H9 (cell line): ENCODE measurements around the gene ZNF280C. TPM values are rescaled to one million over a fixed set of nuclear protein-coding genes. Genes with fewer than 3 reads are reported as not detected.

Experiments
- DNase-seq: peaks from one replicate; pipeline ENCODE4 v3.0.0-alpha.2; 2017
- H2AFZ ChIP-seq: one replicate; pipeline ENCODE4 v1.6.1; 2013; ENCODE audit warnings: mild to moderate bottlenecking, low read length, control low read depth, moderate library complexity
- H2AK5ac ChIP-seq: 2 replicates; pipeline ENCODE4 v1.6.1; 2013; ENCODE audit warnings: low read length, control low read depth, mixed read lengths; ENCODE audit not compliant: insufficient read length
- H2BK120ac ChIP-seq: one replicate; pipeline ENCODE4 v1.6.1; 2013; ENCODE audit warnings: low read depth, mild to moderate bottlenecking, low read length, control low read depth, inconsistent platforms; ENCODE audit not compliant: poor library complexity, severe bottlenecking
- H2BK12ac ChIP-seq: 2 replicates; pipeline ENCODE4 v1.6.1; 2013; ENCODE audit warnings: low read length, control low read depth, mixed read lengths, low read depth; ENCODE audit not compliant: insufficient read length
- H2BK15ac ChIP-seq: 2 replicates; pipeline ENCODE4 v1.6.1; 2013; ENCODE audit warnings: low read depth, low read length, control low read depth
- H2BK20ac ChIP-seq: one replicate; pipeline ENCODE4 v1.6.1; 2013; ENCODE audit warnings: low read depth, mild to moderate bottlenecking, low read length, control low read depth, inconsistent platforms; ENCODE audit not compliant: poor library complexity, severe bottlenecking
- H2BK5ac ChIP-seq: 2 replicates; pipeline ENCODE4 v1.6.1; 2013; ENCODE audit warnings: low read length, control low read depth, mixed read lengths; ENCODE audit not compliant: insufficient read length
- H3K14ac ChIP-seq: 2 replicates; pipeline ENCODE4 v1.6.1; 2013; ENCODE audit warnings: low read length, control low read depth; ENCODE audit not compliant: insufficient read depth
- H3K18ac ChIP-seq: 2 replicates; pipeline ENCODE4 v1.6.1; 2013; ENCODE audit warnings: low read depth, mild to moderate bottlenecking, mixed read lengths, low read length, control low read depth; ENCODE audit not compliant: insufficient read length
- H3K23ac ChIP-seq: 2 replicates; pipeline ENCODE4 v1.6.1; 2013; ENCODE audit warnings: low read length, control low read depth, mixed read lengths, low read depth; ENCODE audit not compliant: insufficient read length
- H3K23me2 ChIP-seq: 2 replicates; pipeline ENCODE4 v1.6.1; 2013; ENCODE audit warnings: low read depth, mild to moderate bottlenecking, mixed read lengths, low read length, control low read depth; ENCODE audit not compliant: insufficient read length, poor library complexity, severe bottlenecking
- H3K27ac ChIP-seq: 2 replicates; pipeline ENCODE4 v1.5.1; 2013; ENCODE audit warnings: low read length, control low read depth, mixed read lengths, low read depth; ENCODE audit not compliant: insufficient read length
- H3K27me3 ChIP-seq: 2 replicates; pipeline ENCODE4 v1.6.1; 2013; ENCODE audit warnings: low read length, control low read depth, inconsistent platforms; ENCODE audit not compliant: insufficient read depth
- H3K4ac ChIP-seq: 2 replicates; pipeline ENCODE4 v1.6.1; 2013; ENCODE audit warnings: low read depth, mild to moderate bottlenecking, control low read depth, inconsistent platforms, low read length, moderate library complexity
- H3K4me1 ChIP-seq: 2 replicates; pipeline ENCODE4 v1.6.1; 2013; ENCODE audit warnings: low read length, control low read depth, inconsistent platforms; ENCODE audit not compliant: insufficient read depth
- H3K4me2 ChIP-seq: 2 replicates; pipeline ENCODE4 v1.6.1; 2013; ENCODE audit warnings: low read length, control low read depth, mixed read lengths; ENCODE audit not compliant: insufficient read length, insufficient read depth
- H3K56ac ChIP-seq: 2 replicates; pipeline ENCODE4 v1.6.1; 2013; ENCODE audit warnings: low read depth, mild to moderate bottlenecking, mixed read lengths, low read length, control low read depth; ENCODE audit not compliant: insufficient read length
- H3K79me1 ChIP-seq: 2 replicates; pipeline ENCODE4 v1.6.1; 2013; ENCODE audit warnings: low read depth, mild to moderate bottlenecking, moderate library complexity, low read length, control low read depth, inconsistent platforms; ENCODE audit not compliant: insufficient read depth, poor library complexity, severe bottlenecking
- H3K79me2 ChIP-seq: 2 replicates; pipeline ENCODE4 v1.6.1; 2013; ENCODE audit warnings: low read length, control low read depth, inconsistent platforms; ENCODE audit not compliant: insufficient read depth
- H3K9ac ChIP-seq: 2 replicates; pipeline ENCODE4 v1.6.1; 2013; ENCODE audit warnings: low read length, control low read depth, mixed read lengths; ENCODE audit not compliant: insufficient read length; ENCODE audit errors: extremely low read depth
- H3K9me3 ChIP-seq: one replicate; pipeline ENCODE4 v1.6.1; 2013; ENCODE audit warnings: low read depth, low read length, inconsistent platforms; ENCODE audit not compliant: control insufficient read depth
- H3T11ph ChIP-seq: one replicate; pipeline ENCODE4 v1.6.1; 2013; ENCODE audit warnings: mild to moderate bottlenecking, low read length, control low read depth, inconsistent platforms
- H4K20me1 ChIP-seq: one replicate; pipeline ENCODE4 v1.6.1; 2013; ENCODE audit not compliant: control insufficient read depth, insufficient read length, insufficient read depth
- H4K5ac ChIP-seq: 2 replicates; pipeline ENCODE4 v1.6.1; 2013; ENCODE audit warnings: low read depth, mild to moderate bottlenecking, mixed read lengths, low read length, control low read depth; ENCODE audit not compliant: insufficient read length
- H4K8ac ChIP-seq: replicated peaks from 2 replicates; pipeline ENCODE4 v1.6.1; 2013; ENCODE audit warnings: low read length, control low read depth, mixed read lengths, low read depth; ENCODE audit not compliant: insufficient read length
- H4K91ac ChIP-seq: 2 replicates; pipeline ENCODE4 v1.6.1; 2013; ENCODE audit warnings: low read depth, mild to moderate bottlenecking, moderate library complexity, mixed read lengths, low read length, control low read depth; ENCODE audit not compliant: insufficient read length
- H3K27ac Mint-ChIP-seq, 3 experiments: 2 replicates in 2 of 3; 3 replicates in 1 of 3; pipeline ENCODE4 v1.8.0; 2020 to 2021; ENCODE audit warnings: mixed read lengths in 3 of 3, mild to moderate bottlenecking in 1 of 3, moderate library complexity in 1 of 3
- H3K27me3 Mint-ChIP-seq: 2 replicates; pipeline ENCODE4 v1.8.0; 2021; ENCODE audit warnings: low read depth, mild to moderate bottlenecking, moderate library complexity, mixed read lengths
- H3K36me3 Mint-ChIP-seq, 3 experiments: 2 replicates in 2 of 3; 3 replicates in 1 of 3; pipeline ENCODE4 v1.8.0; 2020 to 2021; ENCODE audit warnings: low read depth in 3 of 3, mixed read lengths in 3 of 3; ENCODE audit not compliant: insufficient read depth in 1 of 3
- H3K4me1 Mint-ChIP-seq, 2 experiments: 2 replicates each; pipeline ENCODE4 v1.8.0; 2020; ENCODE audit warnings: mixed read lengths in 2 of 2
- H3K4me3 Mint-ChIP-seq, 2 experiments: 2 replicates in 1 of 2; 3 replicates in 1 of 2; pipeline ENCODE4 v1.8.0; 2020 to 2021; ENCODE audit warnings: mild to moderate bottlenecking in 2 of 2, mixed read lengths in 2 of 2, moderate library complexity in 1 of 2
- H3K9me3 Mint-ChIP-seq, 2 experiments: 2 replicates in 1 of 2; 3 replicates in 1 of 2; pipeline ENCODE4 v1.8.0; 2020; ENCODE audit warnings: mild to moderate bottlenecking in 2 of 2, mixed read lengths in 2 of 2, moderate library complexity in 1 of 2
- CTCF ChIP-seq: fragments of 200-600 bp; sonication (generic); conservative IDR thresholded peaks from 3 replicates; pipeline ENCODE4 v1.8.0; 2021; ENCODE audit warnings: antibody characterized with exemption, mild to moderate bottlenecking
- WGBS: extraction: QIAGEN DNeasy Blood & Tissue Kit; methylation state at CpG from one replicate; pipeline ENCODE4 v1.1.7; 2013; ENCODE audit warnings: missing lambda C conversion rate, low lambda C conversion rate, mixed read lengths; ENCODE audit not compliant: insufficient read length; ENCODE audit errors: extremely low coverage; 5-methylcytosine and 5-hydroxymethylcytosine counted together
- total RNA-seq: library from RNA; stranded (reverse); gene quantifications from 2 replicates; pipeline ENCODE4 v1.2.1, GENCODE V29; 2021

Gene ZNF280C
- total RNA-seq, 1 experiment from 2014 or later, result 6.6 TPM

- H3K18ac ChIP-seq, result no peak overlapping the region
- Mint-ChIP-seq H3K36me3 (peaks cover 0 to 1% (median 1%) of the 10 kb centered on the region in 3 experiments; a peak in 3 of 7 replicates), H3K4me1 (peaks cover 9 to 11% of the 10 kb centered on the region in 2 experiments; a peak in 3 of 4 replicates), H3K9me3 (peaks cover 0 to 57% of the 10 kb centered on the region in 2 experiments; a peak in 4 of 5 replicates), H3K27ac (peak overlapping the region; percentile 32 to 97 (median 96)), H3K27me3 (no peaks in the 10 kb centered on the region), H3K4me3 (peak overlapping the region; percentile 92 to 93)
- no peak for TF ChIP-seq CTCF
- no peaks in the 10 kb centered on the region for H3K4me1 ChIP-seq
- no peaks in the 10 kb centered on the region for H4K20me1 ChIP-seq
- no peak overlapping the region for H3K4ac ChIP-seq
- no peak overlapping the region for H4K8ac ChIP-seq
- H3K23me2 ChIP-seq, result peaks cover 3% of the 10 kb centered on the region
- H3T11ph ChIP-seq, result no peak overlapping the region
- H3K9ac ChIP-seq, result peak overlapping the region; percentile 24
- no peak overlapping the region for H2AK5ac ChIP-seq
- no peak overlapping the region for H2AFZ ChIP-seq
- H3K4me2 ChIP-seq, result peak overlapping the region; percentile 94
- H3K79me1 ChIP-seq, result no peaks in the 10 kb centered on the region
- H3K14ac ChIP-seq, result no peak overlapping the region; the same call in 1 of the 2 replicates
- H3K9me3 ChIP-seq, result peaks cover 13% of the 10 kb centered on the region
- H2BK12ac ChIP-seq, result no peak overlapping the region
- no peaks in the 10 kb centered on the region for H3K27me3 ChIP-seq
- H3K27ac ChIP-seq, result no peak overlapping the region
- no peak overlapping the region for H4K91ac ChIP-seq
- no CpG with 5 or more reads among the region's 32 CpGs for WGBS
- no peak overlapping the region for H2BK120ac ChIP-seq
- no peak overlapping the region for H4K5ac ChIP-seq
- peaks cover 4% of the 10 kb centered on the region; the same call in 1 of the 2 replicates for H3K79me2 ChIP-seq
- no peak overlapping the region for H3K56ac ChIP-seq
- DNase-seq, result no peak
- no peak overlapping the region for H3K23ac ChIP-seq
- no peak overlapping the region for H2BK20ac ChIP-seq
- no peak overlapping the region for H2BK15ac ChIP-seq
- no peak overlapping the region for H2BK5ac ChIP-seq
Observed at GRCh38 chrX:130165181-130165702, 103.5 kb downstream of the ZNF280C start.
